ENCODE data around the gene GPHN.
"Not testable (repeated sequence)": the region's sequence is repeated elsewhere in the genome, so short reads cannot be mapped to it uniquely, and the experiment has no call there.

The GPHN gene

DNA sequence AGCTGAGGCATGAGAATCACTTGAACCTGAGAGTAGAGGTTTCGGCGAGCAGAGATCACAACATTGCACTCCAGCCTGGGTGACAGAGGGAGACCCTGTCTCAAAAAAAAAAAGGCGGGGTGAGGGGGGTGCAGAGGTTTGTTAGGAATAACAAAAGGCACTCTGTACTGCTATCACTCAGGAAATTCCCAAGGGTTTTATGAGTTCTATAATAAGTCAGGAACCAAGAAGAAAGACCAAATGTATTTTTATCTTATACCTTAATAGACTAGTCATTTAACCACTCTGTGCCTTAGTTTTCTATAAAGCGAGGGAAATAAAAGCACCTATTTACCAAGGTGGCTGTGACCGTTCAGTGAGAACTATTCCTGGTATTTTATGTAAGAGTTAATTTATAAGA lies 319.2 kb downstream of the GPHN start:
- DNase-seq: no peak

DNA sequence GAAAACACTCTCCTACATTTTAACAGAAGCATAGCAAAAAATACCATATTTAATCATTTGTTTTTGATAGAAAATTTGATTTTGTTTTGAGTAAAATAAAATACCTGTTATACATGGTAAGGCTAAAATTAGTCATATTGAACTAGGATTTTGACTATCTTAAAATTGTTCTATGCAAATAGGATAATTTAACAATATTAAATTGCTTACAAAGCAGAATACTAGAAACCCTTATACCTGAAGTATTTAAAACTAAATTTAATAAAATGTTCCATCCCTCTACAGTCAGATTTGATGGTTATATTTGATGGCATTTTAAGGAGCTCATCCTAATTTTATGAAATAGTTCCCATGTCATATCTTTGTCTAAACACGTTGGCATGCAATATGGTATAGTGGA lies 323.2 kb downstream of the GPHN start:
- no peak for DNase-seq

GRCh38 chr14:66833816-66834215 lies 325.9 kb downstream of the GPHN start:
- DNase-seq: no peak

DNA sequence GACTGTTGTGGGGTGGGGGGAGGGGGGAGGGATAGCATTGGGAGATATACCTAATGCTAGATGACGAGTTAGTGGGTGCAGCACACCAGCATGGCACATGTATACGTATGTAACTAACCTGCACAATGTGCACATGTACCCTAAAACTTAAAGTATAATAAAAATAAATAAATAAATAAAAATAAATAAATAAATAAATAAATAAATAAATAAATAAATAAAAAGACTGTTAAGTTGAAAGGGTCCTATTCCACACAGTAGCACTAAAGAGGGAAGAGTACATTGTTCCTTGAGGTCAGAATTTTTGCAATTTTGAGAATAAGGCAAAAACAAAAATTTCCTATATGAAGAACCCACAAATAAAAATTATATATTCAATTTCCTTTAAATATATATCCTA lies 329.5 kb downstream of the GPHN start:
- DNase-seq: not testable (repeated sequence)

GRCh38 chr14:66842911-66843512 lies 335.1 kb downstream of the GPHN start:
- no peak for DNase-seq

GRCh38 chr14:66850258-66850888 lies 342.4 kb downstream of the GPHN start:
- DNase-seq: no peak

DNA sequence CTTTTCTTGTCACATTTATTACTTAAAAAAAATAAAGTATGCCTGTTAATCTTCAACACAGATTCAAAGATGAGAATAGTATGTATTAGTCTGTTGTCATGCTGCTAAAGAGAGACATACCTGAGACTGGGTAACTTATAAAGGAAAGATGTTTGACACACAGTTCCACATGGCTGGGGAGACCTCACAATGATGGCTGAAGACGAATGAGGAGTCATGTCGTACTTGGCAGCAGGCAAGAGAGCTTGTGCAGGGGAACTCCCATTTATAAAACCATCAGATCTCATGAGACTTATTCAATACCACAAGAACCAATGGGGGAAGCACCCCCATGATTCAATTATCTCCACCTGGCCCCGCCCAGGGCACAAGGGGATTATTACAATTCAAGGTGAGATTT lies 345.4 kb downstream of the GPHN start:
- DNase-seq: no peak

DNA sequence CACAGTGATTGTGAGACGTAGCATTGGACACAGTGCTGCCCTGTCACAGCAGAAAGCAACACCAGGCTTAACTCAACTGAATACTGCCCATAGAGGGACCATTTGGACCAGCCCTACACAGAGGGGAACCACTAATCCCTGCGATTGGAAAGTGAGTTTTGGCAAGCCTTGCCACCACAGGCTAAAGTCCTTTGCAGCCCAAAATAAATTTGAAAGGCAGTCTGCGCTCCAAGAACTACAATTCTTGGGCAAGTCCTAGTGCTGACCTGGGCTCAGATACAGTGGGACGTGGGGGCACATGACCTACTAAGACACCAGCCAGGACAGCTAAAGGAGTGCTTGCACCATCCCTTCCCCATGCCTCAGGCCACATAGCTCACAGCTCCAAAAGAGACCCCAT lies 349.9 kb downstream of the GPHN start:
- no peak for DNase-seq

DNA sequence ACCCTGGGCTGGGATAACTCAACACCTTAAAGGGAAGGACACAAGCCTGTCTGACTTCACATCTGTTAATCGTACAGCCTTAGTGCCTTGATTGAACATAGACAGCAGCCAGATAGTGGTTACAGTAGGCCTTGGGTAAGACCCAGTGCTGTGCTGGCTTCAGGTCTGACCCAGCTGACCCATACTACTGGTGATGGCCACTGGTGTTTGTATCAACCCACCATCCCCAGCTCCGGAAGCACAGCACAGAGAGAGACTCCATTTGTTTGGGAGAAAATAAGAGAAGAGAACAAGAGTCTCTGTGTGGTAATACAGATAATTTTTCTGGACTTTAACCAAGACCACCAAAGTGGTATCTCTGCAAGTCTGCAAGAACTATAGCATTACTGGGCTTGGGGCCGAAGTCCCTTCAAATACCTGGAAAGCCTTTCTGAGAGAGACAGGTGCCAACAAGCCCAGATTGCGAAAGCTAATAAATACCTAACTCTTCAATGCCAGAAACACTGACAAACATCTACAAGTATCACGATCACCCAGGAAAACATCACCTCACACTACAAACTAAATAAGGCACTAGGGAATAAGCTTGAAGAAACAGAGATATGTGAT lies 351.2 kb downstream of the GPHN start:
- DNase-seq: no peak

DNA sequence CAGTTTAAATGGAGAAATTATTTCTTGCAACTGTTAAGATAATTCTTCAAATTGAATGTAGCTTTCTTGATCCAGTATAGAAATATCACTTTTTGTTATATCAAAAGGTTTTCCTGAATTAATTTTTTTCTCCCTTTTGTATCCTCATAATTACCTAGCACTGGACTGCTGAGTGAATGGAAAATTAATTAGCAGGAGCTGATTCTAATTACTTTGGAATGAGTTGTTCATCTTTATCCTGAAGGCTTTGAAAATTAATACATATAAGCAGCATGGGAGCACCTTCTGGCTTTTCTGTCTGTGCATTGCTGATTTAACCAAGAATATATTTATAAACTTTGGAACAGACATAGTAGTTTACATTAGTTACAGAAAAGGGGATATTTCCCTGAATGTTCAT lies 373.6 kb downstream of the GPHN start:
- no peak for DNase-seq

DNA sequence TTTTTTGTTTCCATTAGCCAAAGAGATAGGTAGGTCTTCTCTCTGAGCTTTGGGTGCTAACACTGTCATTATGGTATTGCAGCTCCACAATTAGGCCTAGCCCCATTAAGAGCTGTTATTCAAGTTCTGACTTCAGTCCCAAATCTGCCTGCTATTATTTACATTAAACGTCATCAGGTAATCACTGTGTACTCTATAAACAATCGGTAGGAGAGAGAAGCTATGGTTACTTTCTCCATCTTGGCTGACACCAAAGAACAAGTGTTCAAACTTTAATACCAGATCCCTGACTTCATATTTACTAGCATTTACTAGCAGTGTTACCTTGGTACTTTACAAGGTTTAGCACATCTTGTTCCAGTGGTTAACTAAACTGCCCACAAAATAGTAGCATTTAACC lies 376.2 kb downstream of the GPHN start:
- no peak for DNase-seq

GRCh38 chr14:66900719-66901118 lies 392.8 kb downstream of the GPHN start:
- DNase-seq: no peak

GRCh38 chr14:66910311-66910840 lies 402.4 kb downstream of the GPHN start:
- no peak for DNase-seq

GRCh38 chr14:66916421-66916820 lies 408.5 kb downstream of the GPHN start:
- DNase-seq: no peak

- DNase-seq: no peak
Observed at GRCh38 chr14:66918527-66918926, 410.6 kb downstream of the GPHN start.

- no peak for DNase-seq
Observed at GRCh38 chr14:66920196-66920595, 412.2 kb downstream of the GPHN start.

DNA sequence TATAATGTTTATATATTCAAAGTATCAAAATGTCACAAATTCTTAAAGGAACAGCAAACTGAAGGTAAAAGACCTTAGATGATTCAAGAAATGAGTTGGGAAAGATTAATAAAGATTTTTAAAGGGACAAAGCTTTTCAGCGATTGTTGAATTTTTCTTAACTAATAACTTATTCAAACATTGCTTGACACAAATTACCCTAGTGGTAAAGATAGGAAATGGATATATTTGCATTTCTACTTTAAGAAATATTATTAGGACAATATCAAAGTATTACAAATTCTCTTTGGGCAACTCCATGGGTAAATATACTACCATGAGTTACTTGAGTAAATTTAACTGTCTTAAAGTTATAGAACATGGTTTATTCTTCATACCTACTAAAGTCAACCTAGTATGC lies 415.3 kb downstream of the GPHN start:
- DNase-seq: no peak

DNA sequence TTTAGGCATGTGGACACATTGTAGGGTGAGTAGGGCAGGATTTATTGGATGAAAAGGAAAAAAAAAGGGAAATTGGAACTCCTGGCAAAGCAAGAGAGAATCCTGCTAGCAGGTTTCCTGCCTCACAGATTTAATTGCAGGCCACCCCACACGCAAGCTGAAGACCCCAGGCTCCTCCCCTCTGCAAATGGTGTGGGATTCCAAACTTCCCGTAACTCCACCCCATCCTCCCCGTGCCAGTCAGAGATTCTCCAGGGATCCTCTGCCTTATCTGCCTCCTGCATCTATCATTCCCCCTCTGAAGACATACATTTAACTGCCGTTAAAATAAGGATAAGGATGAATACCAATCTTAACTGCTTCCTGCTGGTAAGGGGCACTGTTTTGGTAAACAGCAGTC lies 431.5 kb downstream of the GPHN start:
- DNase-seq: no peak

DNA sequence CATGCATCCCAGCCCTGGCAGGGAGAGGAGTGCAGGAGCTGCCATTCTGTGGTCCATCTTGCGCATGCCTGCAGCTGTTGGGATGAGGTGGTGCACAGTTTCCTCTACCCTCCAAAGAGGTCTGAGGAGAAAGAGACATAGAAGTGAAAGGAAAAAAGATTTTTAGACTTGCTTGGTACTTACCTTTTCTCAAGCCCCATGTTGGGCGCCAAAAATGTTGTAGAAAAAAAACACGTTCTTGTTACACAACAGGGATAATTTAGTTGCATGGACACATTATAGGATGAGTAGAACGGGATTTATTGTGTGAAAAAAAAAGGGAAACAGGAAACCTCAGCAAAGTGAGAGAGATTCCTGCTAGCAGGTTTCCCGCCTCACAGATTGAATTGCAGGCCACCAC lies 436.9 kb downstream of the GPHN start:
- no peak for DNase-seq

DNA sequence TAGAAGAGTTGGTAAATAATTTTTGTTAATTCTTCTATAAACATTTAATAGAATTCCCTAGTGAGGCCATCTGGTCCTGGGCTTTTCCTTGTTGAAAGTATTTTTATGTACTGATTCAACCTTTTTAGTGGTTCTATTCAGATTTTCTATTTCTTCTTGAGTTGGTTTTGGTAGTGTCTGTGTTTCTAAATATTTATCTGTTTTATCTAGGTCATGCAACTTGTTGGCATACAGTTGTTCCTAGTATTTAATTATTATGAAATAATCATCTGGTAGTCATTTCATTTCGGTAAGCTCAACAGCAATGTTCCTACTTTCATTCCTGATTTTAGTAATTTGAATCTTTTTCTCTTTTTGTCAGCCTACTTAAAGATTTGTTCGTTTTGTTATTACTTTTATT lies 447.2 kb downstream of the GPHN start:
- DNase-seq: no peak

GRCh38 chr14:66959437-66960050 lies 451.6 kb downstream of the GPHN start:
- DNase-seq: no peak

- DNase-seq: no peak
Observed at GRCh38 chr14:66965831-66966230, 457.9 kb downstream of the GPHN start.

DNA sequence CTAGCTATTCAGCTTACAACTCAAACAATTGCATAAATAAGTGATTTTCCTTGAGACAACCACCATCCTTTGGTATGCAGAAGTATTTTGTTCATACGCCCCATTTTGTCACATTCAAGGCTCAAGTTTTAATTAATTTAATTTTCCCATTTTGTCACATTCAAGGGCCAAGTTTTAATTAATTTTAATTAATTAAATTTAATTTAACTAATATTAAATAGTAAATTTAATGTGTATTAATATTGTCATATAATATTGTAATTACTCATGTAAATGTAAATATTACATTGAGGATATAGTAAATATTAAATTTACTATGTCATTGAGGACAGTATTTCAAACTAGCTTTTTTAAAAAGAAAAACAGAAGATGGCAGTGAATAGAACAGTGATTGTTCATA lies 464.5 kb downstream of the GPHN start:
- DNase-seq: no peak

DNA sequence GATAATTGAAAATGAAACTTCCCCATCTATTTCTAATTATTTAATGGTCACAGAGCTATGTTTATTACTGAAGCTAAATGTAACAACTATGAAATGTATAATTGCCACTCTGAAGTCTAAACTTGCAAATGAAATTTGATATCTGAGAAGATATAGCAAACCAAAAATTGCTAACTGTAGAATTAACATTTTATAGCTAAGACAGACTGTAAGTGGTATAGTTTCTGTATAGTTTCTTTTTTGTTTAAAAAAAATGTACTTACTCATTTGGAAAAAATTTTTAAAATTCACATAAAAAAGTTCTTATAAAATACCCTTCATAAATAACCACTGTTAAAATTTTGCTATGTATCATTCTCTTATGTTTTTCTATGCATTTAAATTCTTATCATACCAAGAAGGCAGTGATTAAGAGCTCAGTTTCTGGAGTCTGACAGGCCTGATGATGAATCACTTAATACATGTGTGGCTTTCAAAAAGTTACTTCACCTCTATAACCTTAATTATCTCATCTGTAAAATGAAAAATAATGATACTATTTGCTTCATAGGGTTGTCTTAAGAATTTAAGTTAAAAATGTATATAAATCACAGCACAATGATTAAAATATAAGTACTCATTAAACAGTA lies 466.6 kb downstream of the GPHN start:
- no peak for DNase-seq
